HG03442 (cell line): ENCODE measurements around the gene SAMD4B.
A peak's percentile ranks its signal among the peaks of the same experiment; 100 is the strongest.
"Not testable (repeated sequence)": the region's sequence is repeated elsewhere in the genome, so short reads cannot be mapped to it uniquely, and the experiment has no call there.

Source experiments
- ATAC-seq: cut with Tn5 transposase; IDR thresholded peaks from one replicate; pipeline ENCODE4 v1.9.1; 2021; ENCODE audit warnings: mild to moderate bottlenecking, moderate library complexity; ENCODE audit not compliant: unreplicated experiment

Gene SAMD4B

DNA sequence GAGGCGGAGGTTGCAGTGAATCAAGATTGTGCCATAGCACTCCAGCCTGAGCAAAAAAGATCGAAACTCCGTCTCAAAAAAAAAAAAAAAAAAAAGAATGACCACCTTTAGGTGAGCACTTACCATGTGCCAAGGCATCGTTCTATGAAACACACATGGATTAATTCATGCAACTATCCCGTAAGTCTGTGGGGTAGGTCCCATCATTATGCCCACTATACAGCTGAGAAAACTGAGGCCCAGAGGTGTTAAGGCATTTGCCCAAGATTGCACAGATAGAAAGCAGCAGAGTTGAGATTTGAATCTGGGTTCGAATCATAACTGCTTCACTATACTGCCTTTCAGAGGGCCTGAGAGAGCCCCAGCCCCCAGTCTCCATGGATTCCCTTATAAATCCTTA is 8.7 kb upstream of the SAMD4B start:
- no peak for ATAC-seq

DNA sequence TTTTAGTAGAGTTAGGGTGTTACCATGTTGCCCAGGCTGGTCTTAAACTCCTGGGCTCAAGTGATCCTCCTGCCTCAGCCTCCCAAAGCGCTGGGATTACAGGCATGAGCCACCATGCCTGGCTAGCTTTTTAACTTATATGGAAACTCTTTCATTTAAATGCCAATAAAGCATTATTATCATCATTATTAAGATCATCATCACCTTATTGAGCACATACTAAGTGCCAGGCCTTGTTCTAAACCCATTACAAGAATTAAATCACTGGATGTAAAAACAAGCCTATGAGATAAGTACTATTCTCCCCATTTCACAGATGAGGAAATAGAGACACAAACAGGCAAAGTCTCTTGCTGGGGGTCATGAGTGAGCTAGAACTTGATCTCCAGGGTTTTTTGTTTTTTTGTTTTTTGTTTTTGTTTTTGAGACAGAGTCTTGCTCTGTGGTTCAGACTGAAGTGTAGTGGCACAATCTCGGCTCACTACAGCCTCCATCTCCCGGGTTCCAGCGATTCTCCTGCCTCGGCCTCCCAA is 7.7 kb upstream of the SAMD4B start:
- no peak for ATAC-seq

DNA sequence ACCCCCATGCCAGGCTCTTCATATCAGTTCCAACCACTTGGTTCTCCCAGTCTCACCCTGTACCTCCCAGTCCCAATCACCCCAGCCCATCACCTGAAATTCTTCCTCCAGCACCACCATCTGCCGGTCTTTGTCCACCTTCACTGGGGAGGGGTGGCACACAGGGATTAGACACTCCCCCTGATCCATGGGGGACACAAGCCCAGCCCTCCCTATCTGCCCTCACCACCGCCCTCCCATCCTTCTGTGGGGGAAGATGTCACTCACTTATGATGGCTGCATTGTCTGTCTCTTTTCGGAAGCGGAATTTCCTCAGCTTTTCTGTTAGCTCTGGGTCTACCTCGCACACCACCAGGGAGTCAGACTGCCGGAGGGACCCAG is 7.1 kb upstream of the SAMD4B start:
- peak; percentile 10 for ATAC-seq

DNA sequence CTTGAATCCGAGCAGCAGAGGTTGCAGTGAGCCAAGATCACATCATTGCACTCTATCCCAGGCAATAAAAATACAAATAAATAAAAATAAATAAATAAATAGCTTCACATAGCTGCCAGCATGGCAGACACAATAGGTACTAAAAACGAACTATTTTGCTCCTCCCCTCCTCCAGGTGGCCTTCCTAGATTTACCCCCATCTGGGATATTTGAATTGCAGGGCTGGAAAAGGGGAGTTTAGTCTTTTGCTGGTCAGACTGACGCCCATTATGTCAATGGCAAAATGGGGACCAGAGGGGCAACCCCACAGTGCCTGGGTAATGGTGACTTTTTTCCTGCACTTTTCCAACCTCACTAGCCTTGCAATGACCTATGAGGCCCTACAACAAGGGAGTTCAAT is 5.7 kb upstream of the SAMD4B start:
- no peak for ATAC-seq

DNA sequence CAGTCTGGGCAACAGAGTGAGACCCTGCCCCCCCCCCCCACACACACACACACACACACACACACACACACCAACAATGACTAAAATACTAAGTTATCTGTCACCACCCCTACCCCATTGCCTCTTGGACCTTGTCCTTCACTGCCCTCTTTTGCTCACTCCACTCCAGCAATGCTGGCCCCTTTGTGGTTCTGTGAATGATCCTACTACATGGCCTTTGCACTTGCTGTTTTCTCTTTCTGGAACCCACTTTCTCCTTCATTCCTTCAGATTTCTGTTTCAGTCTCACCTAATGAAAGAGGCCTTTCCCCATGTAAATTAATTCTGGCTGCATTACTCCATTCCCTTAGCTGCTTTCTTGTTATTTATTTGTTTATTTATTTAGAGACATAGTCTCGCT is 2.5 kb upstream of the SAMD4B start:
- no peak for ATAC-seq

DNA sequence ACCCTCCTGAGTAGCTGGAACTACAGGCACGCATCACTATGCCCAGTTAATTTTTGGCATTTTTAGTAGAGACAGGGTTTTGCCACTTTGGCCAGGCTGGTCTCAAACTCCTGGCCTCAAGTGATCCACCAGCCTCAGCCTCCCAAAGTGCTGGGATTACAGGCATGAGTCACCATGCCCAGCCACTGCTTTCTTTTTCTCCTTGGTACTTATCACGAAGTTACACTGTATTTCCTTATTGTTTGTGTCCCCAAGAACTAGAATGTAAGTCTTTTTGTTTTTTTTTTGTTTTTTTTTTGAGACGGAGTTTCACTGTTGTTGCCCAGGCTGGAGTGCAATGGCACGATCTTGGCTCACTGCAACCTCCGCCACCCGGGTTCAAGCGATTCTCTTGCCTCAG is 2.1 kb upstream of the SAMD4B start:
- not testable (repeated sequence) for ATAC-seq

DNA sequence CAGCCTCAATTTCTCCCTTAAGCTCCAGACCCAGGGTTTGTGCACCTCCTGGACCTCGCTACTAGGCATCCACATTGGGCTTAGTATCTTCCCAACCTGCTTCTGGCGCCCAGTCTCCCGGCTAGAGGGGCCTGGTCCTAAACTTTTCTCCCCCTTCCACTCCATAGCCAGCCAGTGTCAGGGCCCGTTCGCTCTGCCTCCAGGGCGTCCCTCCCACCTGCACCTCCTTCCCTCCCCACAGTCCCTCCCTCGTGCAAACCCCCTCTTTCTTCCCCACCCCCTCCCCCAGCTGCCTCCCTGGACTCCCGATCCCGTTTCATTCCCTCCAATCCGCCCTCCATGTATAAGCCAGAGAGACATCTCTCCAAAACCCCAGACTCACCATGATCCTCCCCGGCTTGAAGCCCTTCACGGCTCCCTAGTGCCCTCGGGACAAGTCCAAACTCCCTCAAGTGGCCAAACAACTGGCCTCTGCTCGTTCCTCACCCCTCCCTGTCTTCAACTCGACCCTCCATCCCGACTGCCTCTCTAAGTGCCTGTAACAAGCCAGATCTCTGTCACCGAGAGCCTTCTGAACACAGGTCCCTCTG is 997 bp upstream of the SAMD4B start:
- ATAC-seq, result no peak

DNA sequence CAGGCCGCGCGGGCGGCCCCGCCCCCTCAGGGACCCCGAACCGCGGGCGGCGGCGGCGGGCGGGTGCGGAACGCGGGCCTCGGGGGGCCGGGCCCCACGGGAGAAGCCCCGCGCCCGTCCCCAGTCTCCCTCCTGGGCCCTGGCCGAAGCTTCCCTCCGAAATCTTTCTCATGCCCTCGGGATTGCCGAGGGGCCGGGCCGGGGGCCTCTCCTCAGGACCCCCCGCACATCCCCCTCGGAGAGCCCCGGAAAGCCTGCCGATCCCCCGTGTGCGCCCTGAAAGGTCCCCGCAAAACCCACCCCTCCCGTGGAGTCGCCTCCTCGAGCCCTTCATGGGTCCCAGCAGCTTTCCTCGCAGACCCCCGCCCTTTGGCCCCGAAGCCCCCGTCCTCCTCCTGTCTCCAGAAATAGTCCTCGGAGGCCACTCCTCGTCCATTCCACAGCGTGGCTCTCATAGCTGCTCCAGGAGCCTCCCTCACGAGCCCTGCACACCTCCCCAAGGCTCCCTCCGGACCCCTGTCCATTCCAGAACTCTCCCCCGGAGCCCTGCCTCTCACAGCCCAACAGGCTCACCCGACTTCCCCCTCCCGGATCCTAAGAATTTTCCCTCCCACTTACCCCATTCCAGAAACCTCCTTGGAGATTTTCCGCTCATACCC is 555 bp downstream of the SAMD4B start:
- peak; percentile 9 for ATAC-seq

DNA sequence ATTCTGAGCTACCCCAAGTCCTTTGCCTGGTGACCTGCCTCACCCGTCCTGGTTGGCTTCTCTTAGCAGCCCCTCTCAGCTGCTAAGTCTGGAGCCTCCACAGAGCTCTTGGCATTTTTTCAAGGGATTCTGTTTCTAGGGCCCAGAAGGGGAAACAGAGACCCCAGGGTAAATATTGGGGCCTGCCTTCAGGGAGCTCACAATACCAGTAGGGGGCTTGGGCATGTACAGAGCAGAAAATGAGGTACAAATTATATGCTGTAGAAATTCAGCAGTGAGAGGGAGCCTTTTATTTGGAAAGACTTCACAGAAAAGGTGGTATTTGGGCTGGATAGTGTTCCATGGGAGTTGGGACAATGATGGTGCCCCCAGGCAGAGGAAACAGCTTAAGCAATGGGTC is 3.7 kb downstream of the SAMD4B start:
- ATAC-seq, result no peak

DNA sequence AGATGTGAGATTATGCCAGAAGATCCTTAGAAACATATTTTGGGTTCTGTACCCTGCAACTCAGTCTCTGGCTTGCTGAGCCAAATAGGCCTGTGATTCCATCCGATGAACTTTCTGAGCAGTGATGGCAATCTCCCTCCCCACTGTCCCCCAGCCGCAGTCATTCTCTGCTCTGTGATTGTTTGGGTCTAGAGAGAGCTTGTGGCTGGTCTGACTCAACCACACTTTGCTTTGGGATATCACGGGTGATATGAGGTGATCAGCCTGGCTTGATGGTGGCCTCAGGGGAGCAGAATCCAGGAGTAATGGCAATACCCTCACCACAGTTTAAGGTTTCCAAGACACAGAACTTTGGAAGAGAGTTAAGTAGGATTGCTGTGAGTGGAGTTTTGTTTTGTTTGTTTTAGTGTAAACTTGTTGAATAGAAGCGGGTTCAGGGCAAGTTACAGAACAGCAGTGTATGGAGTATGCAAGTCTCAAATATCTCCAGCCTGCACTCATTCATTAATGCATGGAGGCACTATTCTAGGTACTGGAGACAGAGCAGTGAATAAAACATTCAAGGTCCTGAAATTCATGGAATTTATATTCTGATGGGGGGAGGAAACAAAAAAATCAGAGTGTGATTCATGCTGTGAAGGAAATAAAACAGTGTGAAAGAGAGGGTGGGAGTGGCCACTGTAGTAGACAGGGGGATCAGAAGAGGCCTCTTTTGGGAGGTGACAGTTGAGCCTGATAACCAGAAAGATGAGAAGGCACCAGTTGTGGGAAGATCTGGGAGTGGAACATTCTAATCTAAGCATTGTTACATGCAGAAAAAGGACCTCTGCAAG is 5.3 kb downstream of the SAMD4B start:
- no peak for ATAC-seq

DNA sequence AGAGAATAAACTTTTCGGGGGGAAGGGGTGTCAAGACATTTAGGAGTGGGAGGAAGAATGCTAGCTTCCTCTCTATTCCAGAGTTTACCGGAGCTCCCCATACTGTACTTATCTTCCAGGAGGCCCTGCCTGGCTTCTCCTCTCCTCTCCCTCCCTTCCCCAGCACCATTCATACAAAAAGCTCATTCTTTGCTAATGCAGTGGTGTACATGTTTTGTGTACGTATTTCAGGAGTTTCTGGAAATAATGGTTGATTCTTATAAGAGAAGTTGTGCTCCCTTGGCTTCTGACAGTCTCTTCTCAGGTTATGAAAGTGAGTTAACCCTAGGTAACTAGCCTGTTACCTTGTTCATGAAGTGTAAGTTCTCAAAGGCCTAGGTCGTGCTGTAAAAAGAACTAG is 7.1 kb downstream of the SAMD4B start:
- no peak for ATAC-seq

DNA sequence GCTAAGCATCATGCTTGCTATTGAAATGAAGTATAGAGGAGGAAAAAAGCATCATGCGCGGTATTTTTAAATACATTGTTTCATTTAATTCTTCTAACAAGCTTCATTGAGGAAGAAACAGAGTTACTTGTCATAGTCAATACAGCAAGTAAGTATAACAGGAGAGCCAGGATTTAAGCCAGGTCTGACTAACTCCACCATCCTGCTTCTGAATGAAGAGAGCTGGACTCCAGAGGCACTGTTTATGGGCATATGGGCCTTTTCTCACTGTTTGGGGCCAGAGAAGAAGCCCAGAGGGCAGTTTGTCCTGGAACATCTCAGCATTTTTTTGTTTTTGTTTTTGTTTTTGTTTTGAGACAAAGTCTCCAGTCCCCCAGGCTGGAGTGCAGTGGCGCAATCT is 7.9 kb downstream of the SAMD4B start:
- no peak for ATAC-seq

DNA sequence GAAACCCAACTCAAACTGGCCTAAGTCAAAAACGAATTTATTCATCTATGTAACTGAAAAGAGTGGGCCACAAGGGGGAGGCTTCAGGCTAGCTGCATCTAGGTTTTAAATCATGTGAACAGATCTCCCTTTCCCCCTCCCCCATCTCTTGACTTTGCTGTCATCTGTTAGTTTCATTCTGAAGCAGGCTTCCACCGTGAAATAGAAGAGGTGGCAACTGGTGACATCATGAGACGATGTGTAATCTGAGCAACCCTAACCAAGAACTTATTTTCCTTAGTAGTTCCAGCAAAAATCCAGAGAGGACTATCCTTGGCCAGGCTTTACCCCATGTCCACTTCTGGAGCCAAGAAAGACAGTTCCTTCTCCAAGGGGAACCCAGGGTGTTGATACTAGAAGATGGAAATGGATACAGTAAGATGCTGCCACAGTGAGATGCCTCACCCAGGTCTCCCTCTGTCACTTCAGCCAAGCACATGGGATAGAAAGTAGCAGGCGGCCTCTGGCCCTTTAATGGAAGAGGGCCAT is 9.4 kb downstream of the SAMD4B start:
- no peak for ATAC-seq

DNA sequence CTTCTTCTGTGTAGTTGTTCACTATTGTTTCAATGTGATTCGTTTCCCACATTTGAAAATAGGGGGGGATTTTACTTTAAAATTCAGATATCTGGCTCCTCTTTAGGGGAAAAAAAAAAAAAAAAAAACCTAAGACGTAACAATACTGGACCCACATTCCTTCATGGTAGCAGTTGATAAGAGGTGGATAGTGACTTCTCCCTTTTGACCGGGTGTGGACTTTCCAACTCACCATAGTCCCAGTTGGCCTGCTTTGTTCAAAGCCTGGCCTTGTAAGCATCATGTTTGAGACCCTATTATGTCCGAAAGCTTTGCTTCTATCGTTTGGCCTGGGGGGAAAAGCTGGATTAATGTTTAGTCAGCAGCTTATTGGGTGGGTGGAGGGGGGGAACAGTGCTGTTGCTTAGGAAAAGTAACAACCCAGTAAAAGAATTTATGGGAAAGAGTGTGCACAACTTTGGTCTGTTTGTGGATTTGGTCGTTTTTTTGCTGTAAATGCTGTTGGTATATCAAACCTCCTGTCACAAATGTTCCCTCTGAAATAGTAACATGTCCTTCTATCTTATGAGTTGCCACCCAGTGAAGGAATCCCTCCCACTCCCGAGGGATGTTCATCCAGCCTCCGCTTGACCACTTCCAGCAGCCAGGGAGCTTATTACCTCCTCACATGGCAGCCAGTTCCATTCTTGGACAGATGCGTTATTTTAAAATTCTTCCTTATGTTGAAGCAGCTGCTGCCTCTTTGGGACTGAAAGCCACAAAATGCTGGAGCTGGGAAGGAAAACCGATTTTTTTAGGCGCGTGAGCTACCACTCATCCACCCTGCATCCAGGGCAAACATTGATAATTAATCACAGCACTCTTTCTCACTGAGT is 10.4 kb downstream of the SAMD4B start:
- no peak for ATAC-seq

DNA sequence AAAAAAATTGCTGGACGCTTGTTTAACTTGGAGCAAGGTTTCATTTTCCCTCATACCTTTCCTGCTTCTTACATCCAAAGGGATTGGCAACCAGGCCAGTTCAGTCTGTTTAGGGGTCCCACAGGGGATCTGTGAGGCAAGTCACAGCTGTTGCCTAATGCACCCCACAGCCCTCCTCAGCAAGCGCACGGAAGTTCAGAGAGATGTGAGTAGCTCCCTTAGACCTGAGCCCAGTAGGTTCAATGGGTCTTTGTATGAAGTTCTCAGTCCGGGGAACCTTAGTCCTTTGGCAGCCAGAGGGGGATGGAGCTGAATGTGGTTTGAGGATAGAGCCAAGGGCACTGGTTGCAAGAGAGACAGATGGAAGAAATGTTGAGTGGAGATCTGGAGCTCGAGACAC is 13.0 kb downstream of the SAMD4B start:
- no peak for ATAC-seq

DNA sequence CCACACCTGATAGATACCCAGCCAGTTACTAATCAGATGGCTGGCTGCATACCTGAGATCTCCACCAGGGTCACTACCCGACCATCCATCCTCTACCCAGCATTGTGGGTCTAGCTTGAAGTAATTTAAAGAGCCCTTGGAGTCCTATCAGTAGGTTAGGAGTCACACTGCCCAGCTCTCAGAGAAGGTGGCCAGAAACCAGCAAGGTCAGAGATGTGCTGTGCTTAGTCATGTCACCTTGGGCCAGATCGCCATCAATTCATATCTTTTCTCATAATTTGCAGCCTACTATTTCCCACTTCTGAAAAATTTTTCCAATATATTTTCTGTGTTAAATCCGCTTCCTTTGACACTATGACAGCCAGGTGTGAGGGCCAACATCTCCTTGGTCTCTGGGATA is 13.9 kb downstream of the SAMD4B start:
- no peak for ATAC-seq

DNA sequence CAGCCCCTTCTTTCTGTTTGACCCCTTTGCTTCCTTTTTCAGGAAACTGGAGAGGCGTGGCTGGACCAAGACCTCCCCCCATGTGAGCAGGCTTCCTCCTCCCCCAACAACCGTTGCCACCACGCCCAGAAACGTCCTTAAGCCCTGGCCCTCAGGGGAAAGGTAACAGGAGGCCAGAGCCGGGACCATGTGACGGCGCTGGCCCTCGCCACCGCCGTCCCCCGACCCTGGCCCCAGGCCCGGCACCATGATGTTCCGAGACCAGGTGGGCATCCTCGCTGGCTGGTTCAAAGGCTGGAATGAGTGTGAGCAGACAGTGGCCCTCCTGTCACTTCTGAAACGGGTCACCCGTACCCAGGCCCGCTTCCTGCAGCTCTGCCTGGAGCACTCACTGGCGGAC is 14.4 kb downstream of the SAMD4B start:
- no peak for ATAC-seq

DNA sequence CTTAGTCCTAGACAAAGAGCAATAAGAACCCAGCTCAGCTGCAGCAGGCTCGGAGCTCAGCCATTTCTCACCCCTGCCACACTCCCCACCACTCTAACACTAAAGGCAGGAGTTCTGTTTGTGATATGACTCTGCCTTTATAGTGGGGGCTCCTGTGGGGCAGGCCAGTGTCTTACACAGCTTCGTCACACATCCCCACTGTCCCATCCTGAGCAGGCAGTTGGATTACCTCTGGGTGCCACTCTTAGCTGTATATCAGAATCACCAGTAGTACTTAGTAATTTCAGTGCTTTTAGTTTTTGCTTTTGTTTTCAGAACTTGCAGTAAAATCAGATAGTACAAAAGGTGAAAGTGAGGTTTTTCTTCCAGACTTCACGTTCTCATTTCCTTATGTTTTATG is 16.8 kb downstream of the SAMD4B start:
- ATAC-seq, result no peak

DNA sequence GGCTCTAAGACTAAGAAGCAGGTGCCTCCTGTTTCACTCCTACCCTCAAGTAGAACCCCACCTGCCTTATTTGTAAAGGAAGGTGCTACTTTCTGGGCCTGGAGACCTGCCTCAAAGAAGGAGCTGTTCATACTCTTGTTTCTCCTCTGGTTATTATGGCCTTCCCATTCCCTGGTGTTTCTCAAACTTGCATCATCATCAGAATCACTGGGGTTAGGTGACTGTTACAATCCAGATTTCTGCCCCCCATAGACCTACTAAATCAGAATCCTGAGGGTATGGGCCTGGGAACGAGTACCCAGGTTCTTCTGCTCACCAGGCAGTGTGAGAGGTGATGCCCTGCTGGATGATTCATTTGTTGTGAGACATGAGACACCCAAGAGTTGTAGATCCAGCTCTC is 18.4 kb downstream of the SAMD4B start:
- ATAC-seq, result no peak

DNA sequence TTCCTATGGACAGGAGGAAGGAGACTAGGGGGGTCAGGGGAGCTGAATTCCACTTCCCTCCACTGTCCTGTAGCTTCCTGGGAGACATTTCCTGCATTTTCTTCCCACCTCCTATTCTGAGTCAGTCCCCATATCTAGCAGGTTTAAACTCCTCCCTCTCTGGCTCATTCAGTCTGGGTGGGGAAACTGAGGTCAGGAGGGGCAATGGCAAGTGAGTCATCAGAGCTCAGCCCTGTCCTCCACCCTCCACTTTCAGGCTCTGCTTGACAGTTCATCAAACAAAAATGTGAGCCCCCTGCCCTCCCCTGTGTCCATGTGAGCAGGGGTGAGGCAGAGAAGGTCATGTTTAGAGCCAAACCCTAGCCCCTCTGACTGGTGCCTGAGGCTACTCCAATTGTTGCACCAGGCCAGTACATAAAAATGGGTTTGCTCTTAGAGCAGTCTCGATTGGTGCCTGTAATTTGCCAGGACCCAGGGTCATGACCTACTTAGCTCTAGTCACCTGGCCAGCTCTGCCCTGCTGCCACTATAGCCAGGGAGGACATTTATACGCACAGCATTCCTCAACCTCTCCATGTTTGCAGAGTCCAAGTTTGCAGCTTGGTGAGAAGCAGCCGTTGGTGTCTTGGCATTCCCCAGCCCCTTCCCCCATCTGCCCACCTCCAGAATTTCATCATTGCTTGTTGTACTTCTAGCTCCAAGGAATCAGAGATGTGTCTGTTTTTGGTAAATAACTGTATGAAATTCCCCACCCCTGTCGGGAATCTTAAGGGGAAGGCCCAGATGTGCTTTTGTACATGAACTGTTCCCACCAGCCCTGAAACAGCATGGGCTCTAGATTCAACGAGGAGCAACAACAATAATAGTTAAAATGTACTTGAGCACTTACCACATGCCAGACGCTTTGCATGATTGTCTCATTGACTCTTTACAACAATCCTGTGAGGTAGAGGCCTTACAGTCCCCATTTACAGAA is 20.7 kb downstream of the SAMD4B start:
- ATAC-seq, result no peak
